Measurements from ENCODE around the gene SNTG2.

SNTG2 gene

DNA sequence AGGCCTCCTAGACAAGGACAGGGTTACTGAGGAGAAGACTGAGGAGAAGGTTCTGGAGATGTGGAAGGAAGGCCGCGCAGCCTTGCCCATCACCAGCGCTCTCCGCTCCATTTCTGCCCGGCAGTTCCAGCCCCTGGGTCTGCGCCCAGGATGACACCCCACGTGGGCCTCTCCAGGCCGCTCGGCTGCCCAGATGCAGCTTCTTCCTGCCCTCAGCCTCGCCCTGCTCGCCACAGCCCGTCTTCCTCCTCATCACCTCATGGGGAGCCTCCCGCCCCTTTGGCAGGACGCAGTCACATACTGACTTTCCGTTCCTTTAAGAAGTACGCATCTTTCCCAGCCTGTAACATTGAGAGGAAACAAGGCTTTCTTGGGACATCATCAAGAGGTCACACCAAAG lies 37.1 kb downstream of the SNTG2 start:
- no peaks in the 10 kb centered on the region for H3K36me3 ChIP-seq (ENCODE audit: control insufficient read depth, low read length)
- H3K4me2 ChIP-seq (ENCODE audit: low read length): no peak overlapping the region
- H3K4me3 ChIP-seq (ENCODE audit: low read length): no peak overlapping the region
- H3K4me1 ChIP-seq (ENCODE audit: control insufficient read depth, low read length): no peaks in the 10 kb centered on the region
- H3K9me3 ChIP-seq (ENCODE audit: control insufficient read depth, insufficient read depth, low read length): no peaks in the 10 kb centered on the region
- H3F3A ChIP-seq (ENCODE audit: control insufficient read depth, insufficient read depth): no peaks in the 10 kb centered on the region
- H4K20me1 ChIP-seq (ENCODE audit: control insufficient read depth, insufficient read depth, low read depth, low read length): no peaks in the 10 kb centered on the region
- TF ChIP-seq CTCF (IDR thresholded peaks at IDR 0.05; ENCODE audit: low read depth, low read length, poor library complexity, severe bottlenecking) (no peak), EZH2phosphoT487 (IDR thresholded peaks at IDR 0.05; ENCODE audit: borderline replicate concordance, low read length) (no peak)
- no peaks in the 10 kb centered on the region for H3K9me2 ChIP-seq (replicated peaks; ENCODE audit: control insufficient read depth, low read length)
- no peaks in the 10 kb centered on the region for H3K27me3 ChIP-seq (ENCODE audit: control insufficient read depth, low read length)
- H3K27ac ChIP-seq (ENCODE audit: low read depth, low read length): no peak overlapping the region
- no peaks in the 10 kb centered on the region for H3K79me2 ChIP-seq (ENCODE audit: control insufficient read depth, low read length)

DNA sequence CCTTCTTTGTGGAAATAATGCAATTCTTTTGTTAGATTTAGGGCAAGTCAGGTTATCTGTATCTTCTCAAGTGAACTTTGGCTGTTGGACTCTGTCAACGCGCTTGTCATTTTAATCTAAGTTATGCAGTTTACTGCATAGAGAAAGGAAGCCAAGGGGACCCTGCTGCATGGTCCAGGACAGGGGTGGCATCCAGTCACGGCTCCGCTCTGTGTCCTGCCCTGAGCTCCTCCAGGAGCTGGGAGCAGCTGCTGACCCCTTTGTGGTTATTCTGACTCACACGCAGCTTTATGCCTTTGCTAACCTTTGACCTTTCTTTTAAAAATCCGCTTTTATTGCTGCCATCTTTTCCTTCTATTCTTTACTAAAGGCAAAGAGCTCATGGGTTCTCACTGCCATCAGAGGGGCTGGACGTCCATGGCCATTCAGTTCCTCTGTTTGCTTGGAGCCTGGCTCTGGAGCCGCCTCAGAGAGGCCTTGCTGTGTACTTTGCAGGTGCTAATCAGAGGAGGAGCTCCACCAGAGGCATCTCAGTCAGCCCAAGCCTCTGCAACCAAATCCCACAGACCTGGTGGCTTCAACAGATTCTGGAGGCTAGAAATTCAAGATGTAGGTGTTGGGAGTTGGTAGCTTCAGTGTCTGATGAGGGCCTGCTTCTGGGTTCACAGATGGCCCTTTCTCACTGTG lies 39.3 kb downstream of the SNTG2 start:
- Histone ChIP-seq H3K27ac (ENCODE audit: low read depth, low read length) (no peak overlapping the region), H4K20me1 (ENCODE audit: control insufficient read depth, insufficient read depth, low read depth, low read length) (no peaks in the 10 kb centered on the region), H3K4me2 (ENCODE audit: low read length) (no peak overlapping the region), H3F3A (ENCODE audit: control insufficient read depth, insufficient read depth) (no peaks in the 10 kb centered on the region), H3K4me1 (ENCODE audit: control insufficient read depth, low read length) (no peaks in the 10 kb centered on the region), H3K27me3 (ENCODE audit: control insufficient read depth, low read length) (no peaks in the 10 kb centered on the region), H3K4me3 (ENCODE audit: low read length) (no peak overlapping the region), H3K36me3 (ENCODE audit: control insufficient read depth, low read length) (no peaks in the 10 kb centered on the region), H3K9me2 (replicated peaks; ENCODE audit: control insufficient read depth, low read length) (no peaks in the 10 kb centered on the region), H3K79me2 (ENCODE audit: control insufficient read depth, low read length) (no peaks in the 10 kb centered on the region), H3K9me3 (ENCODE audit: control insufficient read depth, insufficient read depth, low read length) (no peaks in the 10 kb centered on the region)
- no peak for TF ChIP-seq CTCF (IDR thresholded peaks at IDR 0.05; ENCODE audit: low read depth, low read length, poor library complexity, severe bottlenecking)
- no peak for TF ChIP-seq EZH2phosphoT487 (IDR thresholded peaks at IDR 0.05; ENCODE audit: borderline replicate concordance, low read length)

- TF ChIP-seq EZH2phosphoT487 (IDR thresholded peaks at IDR 0.05; ENCODE audit: borderline replicate concordance, low read length) (no peak), CTCF (IDR thresholded peaks at IDR 0.05; ENCODE audit: low read depth, low read length, poor library complexity, severe bottlenecking) (no peak)
- Histone ChIP-seq H3K4me2 (ENCODE audit: low read length) (no peak overlapping the region), H4K20me1 (ENCODE audit: control insufficient read depth, insufficient read depth, low read depth, low read length) (no peaks in the 10 kb centered on the region), H3K4me1 (ENCODE audit: control insufficient read depth, low read length) (no peaks in the 10 kb centered on the region), H3K36me3 (ENCODE audit: control insufficient read depth, low read length) (no peaks in the 10 kb centered on the region), H3K4me3 (ENCODE audit: low read length) (no peak overlapping the region), H3K27me3 (ENCODE audit: control insufficient read depth, low read length) (no peaks in the 10 kb centered on the region), H3K9me3 (ENCODE audit: control insufficient read depth, insufficient read depth, low read length) (no peaks in the 10 kb centered on the region), H3K27ac (ENCODE audit: low read depth, low read length) (no peak overlapping the region), H3F3A (ENCODE audit: control insufficient read depth, insufficient read depth) (no peaks in the 10 kb centered on the region), H3K9me2 (replicated peaks; ENCODE audit: control insufficient read depth, low read length) (no peaks in the 10 kb centered on the region), H3K79me2 (ENCODE audit: control insufficient read depth, low read length) (no peaks in the 10 kb centered on the region)
These were observed 40.3 kb downstream of the SNTG2 start for GRCh38 chr2:990970-991369.

All from DOHH2 (cell line).